ENCODE measurements around the gene SLC25A47. TPM values are rescaled to one million over a fixed set of nuclear protein-coding genes. Genes with fewer than 3 reads are reported as not detected.
A peak's percentile ranks its signal among the peaks of the same experiment; 100 is the strongest.

SLC25A47 gene
- total RNA-seq, 1 experiment from 2014 or later, result 0.07 TPM

- Histone ChIP-seq H3K36me3 (replicated peaks; ENCODE audit: control insufficient read depth, insufficient read depth, low read length) (peaks cover 2% of the 10 kb centered on the region; the same call in 1 of the 2 replicates), H3K4me3 (ENCODE audit: insufficient read depth, low read depth, low read length) (peak within 1 kb of the TSS; percentile 97), H3K27me3 (ENCODE audit: control insufficient read depth, insufficient read depth, low read length) (no peaks in the 10 kb centered on the region)
- DNase-seq, result peak; percentile 97
These were observed 53.0 kb downstream of the SLC25A47 start, which contains the start of gene WDR25 for GRCh38 chr14:100375963-100376735. TSS of gene WDR25 (plus strand) at chr14:100376485.

DNA sequence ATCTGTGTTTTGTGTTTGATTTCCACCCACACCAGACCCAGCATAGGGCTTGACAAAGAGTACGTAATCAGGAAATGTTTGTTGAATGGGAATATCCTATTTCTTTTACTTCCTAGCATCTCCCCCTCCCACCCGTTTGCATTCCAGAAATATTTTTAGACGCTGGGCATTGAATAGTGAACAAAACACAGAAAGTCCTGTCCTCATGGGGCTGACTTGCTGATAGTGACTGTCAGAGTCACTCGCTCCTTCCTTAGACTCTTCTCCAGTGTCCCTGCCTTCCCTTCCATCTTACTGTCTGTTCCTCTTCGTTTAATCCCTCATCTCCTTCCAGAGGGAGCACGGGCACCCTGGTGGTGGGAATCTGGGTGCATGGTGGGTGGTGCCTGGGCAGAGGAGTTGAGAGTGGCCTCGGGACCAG is 53.6 kb downstream of the SLC25A47 start:
- DNase-seq, result peak; percentile 45
- Histone ChIP-seq H3K4me3 (ENCODE audit: insufficient read depth, low read depth, low read length) (peak overlapping the region; percentile 97), H3K27me3 (ENCODE audit: control insufficient read depth, insufficient read depth, low read length) (no peaks in the 10 kb centered on the region), H3K36me3 (replicated peaks; ENCODE audit: control insufficient read depth, insufficient read depth, low read length) (peaks cover 2% of the 10 kb centered on the region; the same call in 1 of the 2 replicates)

Other genes starting within 250 kb of the SLC25A47 start
- not detected in 2 replicates for gene DEGS2, start 163.7 kb upstream of the SLC25A47 start, total RNA-seq (2014; rRNA removed; shearing (Covaris generic))
- gene YY1, start 84.2 kb upstream of the SLC25A47 start, total RNA-seq (2014; rRNA removed; shearing (Covaris generic)), result 50.9 and 68.9 TPM in 2 replicates
- 124 and 131 TPM in 2 replicates for gene SLC25A29, start 16.9 kb upstream of the SLC25A47 start, total RNA-seq (2014; rRNA removed; shearing (Covaris generic))
- gene WDR25, start 53.1 kb downstream of the SLC25A47 start, total RNA-seq (2014; rRNA removed; shearing (Covaris generic)), result 10.6 and 18.4 TPM in 2 replicates